Right ventricle myocardium superior (tissue), 1 donor: ENCODE data around the gene HMGXB3. TPM values are rescaled to one million over a fixed set of nuclear protein-coding genes. Genes with fewer than 3 reads are reported as not detected.
A peak's percentile ranks its signal among the peaks of the same experiment; 100 is the strongest.
"Not testable (repeated sequence)": the region's sequence is repeated elsewhere in the genome, so short reads cannot be mapped to it uniquely, and the experiment has no call there.

Experiments used
- ATAC-seq: fragments of 200-7000 bp; cut with Tn5 transposase; one replicate; pipeline ENCODE4 v1.9.1; 2020; ENCODE audit warnings: mild to moderate bottlenecking; ENCODE audit not compliant: poor library complexity
- DNase-seq: peaks from one replicate; pipeline ENCODE4 v3.0.0-alpha.2; 2020
- intact Hi-C: fragments of 100-400 bp; cut with DNase I; formaldehyde crosslinking; loops from one replicate; pipeline ENCODE4 v1.11.2; 2022
- total RNA-seq: library from RNA; stranded (reverse); fragmentation: NEBNext Ultra II Directional; extraction: Animal tissue kit (Norgen Biotek cat#: 25700); gene quantifications from one replicate; pipeline ENCODE4 v1.2.1, GENCODE V29; 2021
- donor health status: DM: no; HTN: yes; CAD: no; lungs with severe emphysema.

The HMGXB3 gene
- total RNA-seq, 1 donor from 2014 or later: 13.8 TPM

DNA sequence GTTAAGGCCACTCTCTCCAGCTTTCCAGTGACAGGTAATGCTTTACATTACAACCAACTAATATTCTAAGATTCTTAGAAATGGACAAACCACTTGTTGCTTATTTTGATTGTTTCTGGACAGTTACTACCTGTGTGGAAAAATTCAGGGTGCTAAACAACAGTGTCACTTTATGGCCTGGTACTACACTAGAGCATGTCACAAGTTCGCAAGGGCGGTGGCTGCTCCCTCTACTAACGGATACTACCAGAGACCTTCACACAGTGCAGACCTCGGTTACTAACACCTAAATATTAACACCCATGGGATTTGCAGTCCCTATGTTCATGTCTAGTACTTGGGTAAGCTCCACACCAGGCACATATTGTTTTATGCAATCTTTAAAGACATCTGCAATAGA is 13.4 kb downstream of the HMGXB3 start:
- no peak for DNase-seq
- intact Hi-C loops: no loop called here
- no peak for ATAC-seq

DNA sequence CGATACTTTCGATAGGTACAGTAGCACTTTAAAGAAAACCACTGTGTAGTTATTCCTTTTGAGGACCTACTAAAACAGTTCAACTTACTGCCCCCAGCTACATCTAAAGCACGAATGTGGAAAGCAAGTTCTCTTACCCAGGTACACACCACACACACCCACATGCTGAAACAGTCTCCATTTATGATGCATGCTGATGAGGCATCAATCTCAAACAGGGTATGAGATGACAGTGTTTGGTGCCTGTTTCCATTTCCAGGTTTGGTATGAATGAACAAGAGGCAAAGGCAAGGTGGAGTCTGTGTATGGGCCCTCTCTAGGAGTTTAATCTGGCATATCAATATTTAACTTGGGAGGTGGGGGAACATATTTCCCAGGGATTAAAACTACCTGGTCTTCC is 13.9 kb downstream of the HMGXB3 start:
- ATAC-seq (no peak), DNase-seq (no peak)
- intact Hi-C loops: no loop called here

DNA sequence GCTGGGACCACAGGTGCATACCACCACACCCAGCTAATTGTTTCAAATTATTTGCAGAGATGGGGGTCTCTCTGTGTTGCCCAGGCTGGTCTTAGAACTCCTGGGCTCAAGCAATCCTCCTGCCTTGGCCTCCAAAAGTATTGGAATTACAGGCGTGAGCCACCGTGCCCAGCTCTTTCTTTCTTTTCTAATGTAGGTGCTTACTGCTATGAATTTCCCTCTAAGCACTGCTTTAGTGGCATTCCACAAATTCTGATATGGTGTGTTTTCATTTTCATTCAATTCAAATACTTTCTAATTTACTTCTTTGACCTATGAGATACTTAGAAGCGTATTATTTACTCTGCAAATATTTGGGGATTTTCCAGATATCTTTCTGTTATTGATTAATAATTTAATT is 14.9 kb downstream of the HMGXB3 start:
- DNase-seq (no peak), ATAC-seq (no peak)
- intact Hi-C loops: no loop called here

DNA sequence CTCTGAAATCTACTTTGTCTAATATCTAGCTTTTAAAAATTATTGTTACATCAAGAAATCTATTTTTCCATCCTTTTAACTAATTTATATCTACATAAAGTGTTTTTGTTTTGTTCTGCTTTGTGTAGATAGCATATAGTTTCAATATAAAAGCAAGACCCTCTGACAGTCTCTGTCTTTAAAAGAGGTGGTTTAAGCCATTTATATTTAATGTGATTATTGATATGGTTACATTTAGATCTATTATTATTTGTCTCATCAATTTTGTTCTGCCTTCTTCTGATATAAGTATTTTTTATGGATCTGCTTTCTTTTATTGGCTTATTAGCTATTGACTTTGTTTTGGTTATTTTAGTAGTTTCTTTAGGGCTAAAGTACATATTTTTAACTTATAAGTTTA is 16.0 kb downstream of the HMGXB3 start:
- DNase-seq (no peak), ATAC-seq (no peak)
- intact Hi-C loops: no loop called here

DNA sequence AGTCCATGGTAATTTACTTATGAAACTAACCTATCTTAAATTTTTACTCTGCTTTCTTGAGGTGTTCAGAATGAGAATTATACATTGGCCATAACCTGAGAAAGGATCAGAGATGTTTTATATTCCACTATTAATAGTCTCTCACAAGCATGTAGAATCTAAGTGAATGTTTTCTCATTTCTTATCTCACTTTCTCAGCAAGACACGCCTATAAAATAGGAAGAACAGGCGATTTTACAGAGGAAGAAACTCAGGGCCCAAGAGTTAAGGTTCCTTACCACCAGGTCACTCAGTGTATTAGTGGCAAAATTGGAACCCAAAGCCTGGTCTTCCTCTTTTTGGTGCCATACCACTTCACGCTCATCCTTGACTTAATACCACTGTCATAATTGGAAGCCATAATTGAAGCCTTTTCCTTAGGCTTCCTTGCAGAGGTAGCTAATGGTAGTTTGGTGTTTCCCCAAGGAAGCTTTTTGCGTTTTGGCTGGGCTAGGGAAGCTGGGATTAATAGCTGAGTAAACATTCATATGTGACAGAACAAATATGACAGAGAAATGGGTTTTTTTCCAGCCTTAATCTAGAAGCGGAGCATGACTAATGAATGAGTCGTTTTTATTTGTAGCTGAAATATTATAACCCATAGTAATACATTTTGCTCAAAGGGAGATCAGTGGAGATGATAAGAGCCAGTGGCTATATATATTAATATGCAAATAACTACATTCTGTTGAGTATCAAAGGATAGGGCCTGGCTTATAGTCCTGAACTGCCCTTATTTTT is 16.9 kb downstream of the HMGXB3 start:
- DNase-seq (no peak), ATAC-seq (no peak)
- intact Hi-C loops: no loop called here

DNA sequence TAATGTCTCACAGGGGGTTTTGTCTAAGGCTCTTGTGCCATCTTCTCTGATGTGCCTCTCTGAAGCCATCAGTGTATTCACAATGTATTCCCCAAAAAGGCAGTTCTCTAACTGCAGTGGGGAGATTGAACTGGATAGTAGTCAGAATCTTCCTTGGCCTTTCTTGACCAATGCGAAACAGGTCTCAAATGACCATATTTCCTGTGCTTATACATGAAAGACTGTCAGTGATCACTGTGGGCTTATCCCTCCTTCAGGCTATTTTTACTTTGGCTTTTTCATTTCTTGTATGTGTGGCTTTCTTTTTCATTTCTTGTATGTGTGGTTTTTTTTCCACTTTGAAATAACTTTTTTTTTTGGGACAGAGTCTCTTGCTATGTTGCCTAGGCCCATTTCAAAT is 19.7 kb downstream of the HMGXB3 start:
- DNase-seq (no peak), ATAC-seq (no peak)
- intact Hi-C loops: no loop called here

DNA sequence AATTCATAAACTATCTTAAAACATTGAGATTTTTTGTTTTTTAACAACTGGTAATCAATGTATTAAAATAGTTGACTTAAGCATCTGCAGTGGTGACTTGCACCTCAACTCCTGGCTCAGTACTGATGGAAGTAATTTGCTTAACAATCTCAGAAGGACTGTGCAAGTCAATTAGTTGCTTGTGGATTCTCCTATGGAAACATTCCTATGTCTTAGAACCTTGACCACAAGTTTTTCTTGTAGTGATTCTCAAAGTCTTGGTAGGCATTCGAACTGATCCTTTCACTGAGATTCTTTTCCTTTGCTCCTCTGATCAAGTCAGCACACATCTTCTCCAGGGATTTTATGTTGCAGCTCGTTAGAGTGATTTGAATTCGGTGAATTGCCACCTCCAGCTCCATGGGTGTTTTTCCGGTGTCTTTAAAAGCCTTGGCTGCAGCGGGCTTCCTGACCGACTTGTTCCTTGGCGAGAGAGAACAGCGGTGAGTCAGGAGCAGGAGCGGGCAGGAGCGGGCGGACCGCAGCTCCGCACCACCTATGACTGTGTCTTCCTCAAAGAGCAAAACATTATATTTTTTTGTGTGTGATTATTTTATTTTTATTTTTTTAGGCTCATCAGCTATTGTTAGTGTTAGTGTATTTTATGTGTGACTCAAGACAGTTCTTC is 21.1 kb downstream of the HMGXB3 start:
- no peak for DNase-seq
- peak; percentile 21 for ATAC-seq
- intact Hi-C loops: no loop called here

DNA sequence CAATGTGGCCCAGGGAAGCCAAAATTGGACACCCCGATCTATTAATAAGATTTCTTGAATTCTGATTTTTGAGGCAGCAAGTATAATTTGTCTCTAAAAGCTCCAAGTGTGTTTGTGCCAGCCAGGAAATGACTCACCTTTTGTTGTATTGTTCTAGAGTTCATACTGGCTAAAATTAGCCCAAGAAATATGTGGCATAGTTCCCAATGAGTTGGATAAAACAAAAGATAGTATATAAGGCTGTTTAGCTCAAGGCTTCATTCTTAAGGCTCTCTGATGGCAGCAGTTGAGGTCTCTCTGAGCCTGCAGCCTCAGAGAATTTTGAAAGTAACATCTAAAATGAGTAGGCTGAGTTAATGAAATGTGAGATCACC is 21.6 kb downstream of the HMGXB3 start:
- intact Hi-C loops: no loop called here

DNA sequence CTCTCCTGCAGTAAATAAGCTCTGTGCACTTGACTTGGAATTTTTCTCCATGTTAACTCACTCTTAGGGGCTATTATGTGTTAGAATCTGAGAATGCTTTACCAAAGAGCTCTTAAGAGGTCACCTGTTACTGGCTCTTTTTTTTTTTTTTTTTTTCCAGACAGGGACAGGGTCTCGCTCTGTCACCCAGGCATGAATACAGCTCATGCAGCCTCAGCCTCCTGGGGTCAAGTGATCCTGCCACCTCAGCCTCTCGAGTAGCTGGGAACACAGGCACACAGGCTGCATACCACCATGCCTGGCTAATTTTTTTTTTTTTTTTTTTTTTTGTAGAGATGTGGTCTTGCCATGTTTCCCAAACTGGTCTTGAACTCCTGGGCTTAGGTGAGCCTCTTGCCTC is 22.1 kb downstream of the HMGXB3 start:
- ATAC-seq: peak; percentile 57
- no peak for DNase-seq
- intact Hi-C loops: no loop called here

More for the DNA sequence above, 21.6 kb downstream of the HMGXB3 start:
- peak; percentile 65 for ATAC-seq
- DNase-seq: no peak

DNA sequence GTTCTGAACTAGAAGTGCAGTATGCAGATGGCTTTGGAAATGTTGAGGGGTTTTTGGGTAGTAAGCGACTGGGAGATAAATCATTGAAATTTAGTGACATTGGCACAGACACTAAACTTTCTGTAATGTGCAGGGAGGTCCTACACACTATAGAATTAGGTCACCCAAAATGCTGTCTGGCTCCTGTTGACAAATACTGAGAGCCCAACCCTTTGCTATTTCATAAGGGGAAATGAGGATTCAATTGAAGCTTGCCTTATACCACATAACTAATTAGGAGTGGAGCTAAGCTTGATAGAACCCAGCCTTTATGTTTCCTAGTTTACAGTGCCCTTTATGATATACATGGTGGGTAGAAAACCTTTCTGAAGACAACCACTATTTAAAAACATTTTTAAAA is 22.6 kb downstream of the HMGXB3 start:
- intact Hi-C loops: no loop called here
- DNase-seq: no peak
- ATAC-seq: no peak

DNA sequence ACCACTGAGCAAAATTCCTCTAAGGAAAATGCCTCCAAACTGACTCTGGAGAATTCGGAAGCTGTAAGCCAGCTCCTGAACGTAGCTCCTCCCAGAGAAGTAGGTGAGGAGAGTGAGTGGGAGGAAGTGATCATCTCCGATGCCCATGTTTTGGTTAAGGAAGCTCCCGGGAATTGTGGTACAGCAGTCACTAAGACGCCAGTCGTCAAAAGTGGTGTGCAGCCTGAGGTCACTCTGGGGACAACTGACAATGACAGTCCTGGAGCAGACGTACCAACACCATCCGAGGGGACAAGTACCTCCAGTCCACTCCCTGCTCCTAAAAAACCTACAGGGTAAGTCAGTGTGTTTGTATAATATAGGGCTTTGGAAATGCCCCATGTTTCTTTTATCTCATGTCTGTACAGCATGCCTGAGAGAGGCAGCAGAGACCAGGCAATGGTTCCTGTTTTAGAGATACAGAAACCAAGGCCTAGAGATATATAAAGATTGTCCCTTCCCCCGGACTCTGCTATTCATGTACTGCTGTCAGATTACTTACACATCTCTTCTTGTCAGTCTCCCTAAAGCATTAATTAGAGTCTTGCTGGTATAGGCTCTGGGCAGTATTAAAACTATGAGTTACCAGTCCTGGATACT is 23.9 kb downstream of the HMGXB3 start:
- DNase-seq (no peak), ATAC-seq (peak; percentile 66)
- intact Hi-C loops: no loop called here

DNA sequence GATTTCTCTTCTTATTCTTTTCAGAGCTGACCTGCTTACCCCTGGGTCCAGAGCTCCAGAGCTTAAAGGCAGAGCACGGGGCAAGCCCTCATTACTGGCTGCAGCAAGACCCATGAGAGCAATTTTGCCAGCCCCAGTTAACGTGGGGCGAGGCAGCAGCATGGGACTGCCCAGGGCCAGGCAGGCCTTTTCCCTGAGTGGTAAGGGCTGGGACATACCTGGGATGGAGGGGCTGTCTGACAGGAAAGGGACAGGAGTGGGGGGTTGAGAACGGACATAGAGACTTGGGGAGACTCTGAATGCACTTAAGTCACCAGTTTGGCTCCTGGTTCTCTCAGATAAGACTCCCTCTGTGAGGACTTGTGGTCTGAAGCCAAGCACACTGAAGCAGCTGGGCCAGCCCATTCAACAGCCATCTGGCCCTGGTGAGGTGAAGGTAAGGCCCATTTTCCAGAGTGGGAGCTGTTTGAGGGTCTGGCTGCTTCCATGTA is 26.2 kb downstream of the HMGXB3 start:
- intact Hi-C loops: no loop called here
- ATAC-seq: no peak
- DNase-seq: no peak

DNA sequence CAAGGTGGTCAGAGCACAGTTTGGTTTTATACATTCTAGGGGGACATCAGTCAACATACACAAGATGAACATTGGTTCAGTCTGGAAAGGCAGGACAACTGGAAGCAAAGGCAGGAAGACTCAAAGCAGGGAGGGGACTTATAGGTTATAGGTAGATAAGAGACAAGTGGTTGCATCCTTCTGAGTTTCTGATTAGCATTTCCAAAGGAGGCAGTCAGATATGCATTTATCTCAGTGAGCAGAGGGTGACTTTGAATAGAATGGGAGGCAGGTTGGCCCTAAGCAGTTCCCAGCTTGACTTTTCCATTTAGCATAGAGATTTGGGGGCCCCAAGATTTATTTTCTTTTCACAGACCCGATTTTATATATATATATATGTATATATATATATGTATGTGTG is 27.5 kb downstream of the HMGXB3 start:
- ATAC-seq, DNase-seq, intact Hi-C loops: not testable (repeated sequence)

DNA sequence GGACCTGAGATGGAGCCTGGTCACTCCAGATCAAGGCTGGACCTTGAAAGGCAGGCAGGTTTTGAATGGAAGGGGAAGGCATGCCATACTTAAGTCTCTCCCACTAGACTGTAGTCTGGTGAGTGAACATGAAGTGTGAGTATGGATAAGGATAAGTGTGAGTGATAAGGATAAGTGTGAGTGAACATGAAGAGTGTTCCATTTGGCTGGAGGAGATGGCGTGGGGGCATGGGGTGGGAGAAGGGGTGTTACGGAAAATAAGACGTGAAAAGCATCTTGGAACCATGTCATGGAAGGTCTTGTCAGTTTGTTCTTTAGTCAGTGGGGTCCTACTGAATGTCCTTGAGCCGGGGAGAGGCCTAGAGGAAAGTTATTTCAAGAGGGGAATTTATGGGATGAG is 32.8 kb downstream of the HMGXB3 start:
- DNase-seq (no peak), ATAC-seq (no peak)
- intact Hi-C loops: no loop called here

DNA sequence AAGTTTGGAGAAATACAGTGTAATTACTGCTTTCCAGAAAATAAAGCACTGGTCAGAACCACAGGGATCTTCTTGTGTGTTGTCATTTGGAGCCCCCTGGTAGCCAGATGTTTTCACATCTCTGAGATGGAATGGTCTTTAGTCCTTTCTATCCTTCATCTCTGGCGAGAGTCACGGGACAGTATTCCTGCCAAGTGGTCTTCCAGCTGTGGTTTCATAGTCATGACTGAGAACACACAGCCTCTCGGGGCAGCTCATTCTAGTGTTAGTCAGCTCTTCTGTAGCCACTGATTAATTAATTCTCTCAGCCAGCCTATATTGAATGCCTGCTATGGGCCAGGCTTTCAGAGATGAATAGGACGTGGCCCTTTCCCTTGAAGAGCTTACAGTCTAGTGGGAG is 34.1 kb downstream of the HMGXB3 start:
- DNase-seq: no peak
- intact Hi-C loops: no loop called here
- peak; percentile 34 for ATAC-seq

DNA sequence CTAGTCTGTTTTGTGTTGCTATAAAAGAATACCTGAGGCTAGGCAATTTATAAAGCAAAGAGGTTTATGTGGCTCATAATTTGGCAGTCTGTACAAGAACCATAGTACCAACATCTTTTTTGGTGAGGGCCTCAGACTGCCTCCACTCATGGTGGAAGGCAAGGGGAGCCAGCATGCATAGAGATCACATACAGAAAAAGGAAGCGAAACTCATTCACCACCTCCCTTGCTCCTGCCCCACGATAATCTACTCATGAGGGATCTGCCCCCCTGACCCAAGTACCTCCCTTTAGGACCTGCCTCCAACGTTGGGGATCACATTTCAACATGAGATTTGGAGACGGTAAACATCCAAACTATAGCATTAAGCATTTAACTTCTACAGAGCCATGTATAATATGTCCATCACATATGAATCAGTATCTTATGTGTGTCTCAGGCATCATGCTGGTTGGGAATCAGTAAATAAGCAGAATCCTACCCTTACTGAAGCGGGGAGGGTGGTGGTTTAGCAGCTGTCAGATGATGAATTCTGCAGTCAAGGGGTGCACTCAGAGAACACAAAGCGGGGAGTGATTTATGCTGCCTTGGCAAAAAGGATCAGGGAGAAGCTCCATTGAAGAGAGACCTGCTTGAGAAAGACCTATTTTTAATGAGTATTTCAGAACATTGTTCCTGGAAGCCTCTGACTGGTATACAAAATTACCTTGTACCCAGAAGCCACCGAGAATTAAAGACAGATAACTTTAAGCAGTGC is 34.8 kb downstream of the HMGXB3 start:
- intact Hi-C loops: no loop called here
- ATAC-seq (no peak), DNase-seq (no peak)

DNA sequence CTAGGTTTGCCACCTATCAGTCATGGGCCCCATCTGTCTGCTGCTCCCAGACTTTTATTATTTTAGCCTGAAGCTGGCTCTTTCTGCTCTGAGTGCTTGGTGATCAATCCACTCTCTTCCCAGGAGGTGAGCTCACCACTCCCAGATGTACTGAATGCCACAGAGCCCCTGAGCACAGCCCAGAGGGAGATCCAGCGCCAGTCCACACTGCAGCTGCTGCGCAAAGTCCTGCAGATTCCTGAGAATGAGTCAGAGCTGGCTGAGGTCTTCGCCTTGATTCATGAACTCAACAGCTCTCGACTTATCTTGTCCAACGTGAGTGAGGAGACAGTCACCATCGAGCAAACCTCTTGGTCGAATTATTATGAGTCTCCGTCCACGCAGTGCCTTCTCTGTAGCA is 36.0 kb downstream of the HMGXB3 start:
- intact Hi-C loops: no loop called here
- DNase-seq: no peak
- peak; percentile 85 for ATAC-seq

DNA sequence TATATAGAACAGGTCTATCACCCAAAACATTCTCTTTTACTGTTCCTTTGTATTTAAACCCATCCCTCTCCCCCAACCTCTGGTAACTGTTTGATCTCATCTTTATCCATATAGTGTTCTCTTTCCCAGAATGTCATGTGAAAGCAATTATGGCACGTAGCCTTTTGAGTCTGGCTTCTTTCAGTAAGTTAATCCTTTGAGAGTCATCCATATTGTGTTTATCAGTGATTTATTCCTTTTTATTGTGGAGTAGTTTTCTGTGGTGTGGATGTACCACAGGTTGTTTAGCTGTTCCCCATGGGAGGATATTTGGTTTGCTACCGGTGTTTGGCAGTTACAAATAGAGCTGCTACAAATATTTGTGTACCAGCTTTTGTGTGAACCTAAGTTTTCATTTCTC is 38.0 kb downstream of the HMGXB3 start:
- intact Hi-C loops: no loop called here
- ATAC-seq (no peak), DNase-seq (no peak)

DNA sequence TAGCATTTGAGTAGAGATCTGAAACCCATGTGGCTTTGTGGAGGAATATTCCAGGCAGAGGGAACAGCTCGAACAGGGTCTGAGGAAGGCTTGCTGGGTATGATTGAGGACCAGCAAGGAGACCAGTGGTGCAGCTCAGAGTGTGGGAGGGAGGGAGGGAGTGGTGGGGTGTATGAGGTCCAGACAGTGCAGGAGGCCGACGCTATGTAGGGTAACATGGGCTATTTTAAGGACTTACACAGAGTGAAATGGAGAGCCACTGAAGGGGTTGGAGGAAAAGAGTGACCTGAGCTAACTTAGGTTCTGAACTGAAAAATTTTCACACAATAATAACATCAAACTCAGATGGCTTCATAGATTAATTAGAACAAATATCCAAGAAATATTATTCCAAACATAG is 41.9 kb downstream of the HMGXB3 start:
- ATAC-seq: peak; percentile 72
- no peak for DNase-seq
- intact Hi-C loops: no loop called here
